ENCODE measurements around the gene SLC34A2.
"Not testable (repeated sequence)": the region's sequence is repeated elsewhere in the genome, so short reads cannot be mapped to it uniquely, and the experiment has no call there.

GRCh38 chr4:25661441-25661840 lies 5.8 kb downstream of the SLC34A2 start:
- TF ChIP-seq POLR2A (IDR thresholded peaks at IDR 0.05; ENCODE audit: low read depth, low read length); BCL3 (IDR thresholded peaks at IDR 0.05; ENCODE audit: borderline replicate concordance, insufficient read depth, low read depth, low read length, poor library complexity, severe bottlenecking); CTCF (IDR thresholded peaks at IDR 0.05 in 2 of 3, conservative IDR thresholded peaks at IDR 0.05 in 1 of 3; ENCODE audit: control insufficient read depth in 2 of 3, extremely low read depth in 1 of 3, insufficient read depth in 1 of 3, low read depth in 3 of 3, low read length in 3 of 3); RAD21 (IDR thresholded peaks at IDR 0.05; ENCODE audit: insufficient read depth, low read depth, low read length); EED (IDR thresholded peaks at IDR 0.05; ENCODE audit: low read depth); ZNF274 (IDR thresholded peaks at IDR 0.05; ENCODE audit: insufficient read depth, insufficient read length); POLR2AphosphoS5 (IDR thresholded peaks at IDR 0.05; ENCODE audit: low read length); POLR2AphosphoS2 (IDR thresholded peaks at IDR 0.05; ENCODE audit: low read depth, low read length); REST (IDR thresholded peaks at IDR 0.05; ENCODE audit: low read depth, low read length); EZH2 (IDR thresholded peaks at IDR 0.05; ENCODE audit: borderline replicate concordance, control insufficient read depth, low read depth, low read length); NR2C1 (IDR thresholded peaks at IDR 0.05); CHD2 (IDR thresholded peaks at IDR 0.05; ENCODE audit: borderline replicate concordance, low read depth, low read length); KAT2A (conservative IDR thresholded peaks at IDR 0.05; ENCODE audit: control insufficient read depth, low read depth, low read length); ATF3 (IDR thresholded peaks at IDR 0.05; ENCODE audit: borderline replicate concordance, extremely low read depth, low read depth, low read length): not testable (repeated sequence)
